ENCODE results near the gene IQGAP3.

DNA sequence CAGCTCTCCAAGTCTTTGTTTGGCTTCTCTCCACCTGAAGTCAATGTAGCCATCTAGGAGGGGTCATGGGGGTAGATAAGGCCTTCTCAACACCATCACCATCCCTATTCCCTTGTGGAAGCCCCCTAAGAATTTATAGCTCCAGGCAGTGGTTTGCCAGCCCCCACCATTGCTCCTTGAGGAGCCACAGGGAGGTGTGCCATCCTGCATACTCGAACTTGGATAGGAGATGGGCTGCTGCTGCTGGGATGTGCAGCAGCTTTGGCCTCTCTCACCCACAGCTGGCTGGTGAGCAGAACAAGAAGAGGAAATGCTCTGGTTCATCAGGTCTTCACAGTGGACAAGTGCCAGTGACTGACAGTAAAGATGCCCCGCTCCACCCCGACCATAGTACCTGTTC lies 24.1 kb upstream of the IQGAP3 start:
- TF ChIP-seq, protein P1, sequence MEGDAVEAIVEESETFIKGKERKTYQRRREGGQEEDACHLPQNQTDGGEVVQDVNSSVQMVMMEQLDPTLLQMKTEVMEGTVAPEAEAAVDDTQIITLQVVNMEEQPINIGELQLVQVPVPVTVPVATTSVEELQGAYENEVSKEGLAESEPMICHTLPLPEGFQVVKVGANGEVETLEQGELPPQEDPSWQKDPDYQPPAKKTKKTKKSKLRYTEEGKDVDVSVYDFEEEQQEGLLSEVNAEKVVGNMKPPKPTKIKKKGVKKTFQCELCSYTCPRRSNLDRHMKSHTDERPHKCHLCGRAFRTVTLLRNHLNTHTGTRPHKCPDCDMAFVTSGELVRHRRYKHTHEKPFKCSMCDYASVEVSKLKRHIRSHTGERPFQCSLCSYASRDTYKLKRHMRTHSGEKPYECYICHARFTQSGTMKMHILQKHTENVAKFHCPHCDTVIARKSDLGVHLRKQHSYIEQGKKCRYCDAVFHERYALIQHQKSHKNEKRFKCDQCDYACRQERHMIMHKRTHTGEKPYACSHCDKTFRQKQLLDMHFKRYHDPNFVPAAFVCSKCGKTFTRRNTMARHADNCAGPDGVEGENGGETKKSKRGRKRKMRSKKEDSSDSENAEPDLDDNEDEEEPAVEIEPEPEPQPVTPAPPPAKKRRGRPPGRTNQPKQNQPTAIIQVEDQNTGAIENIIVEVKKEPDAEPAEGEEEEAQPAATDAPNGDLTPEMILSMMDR (IDR thresholded peaks at IDR 0.05) = no peak
- TF ChIP-seq POLR2A (IDR thresholded peaks at IDR 0.05) = no peak
- no peak for TF ChIP-seq EP300 (IDR thresholded peaks at IDR 0.05)

Data from ovary (tissue), 3 donors.